Mesendoderm (in vitro differentiated cells): Measurements from ENCODE around the gene CLEC19A.

Experiments used
- DNase-seq: peaks from one replicate; pipeline ENCODE4 v3.0.0; 2013
- H2AK5ac ChIP-seq: 2 replicates; pipeline ENCODE4 v1.6.1; 2013; ENCODE audit warnings: low read length, inconsistent platforms
- H2BK120ac ChIP-seq: 2 replicates; pipeline ENCODE4 v1.6.1; 2013; ENCODE audit warnings: low read depth, mild to moderate bottlenecking, low read length, moderate library complexity, mixed read lengths
- H2BK15ac ChIP-seq: replicated peaks from 2 replicates; pipeline ENCODE4 v1.6.1; 2013; ENCODE audit warnings: low read depth, mild to moderate bottlenecking, moderate library complexity
- H2BK5ac ChIP-seq: 2 replicates; pipeline ENCODE4 v1.6.1; 2013; ENCODE audit warnings: low read length, inconsistent platforms
- H3K18ac ChIP-seq: 2 replicates; pipeline ENCODE4 v1.6.1; 2013; ENCODE audit warnings: mild to moderate bottlenecking, low read length, mixed read lengths
- H3K23ac ChIP-seq: one replicate; pipeline ENCODE4 v1.6.1; 2013; ENCODE audit warnings: low read length
- H3K27ac ChIP-seq: 2 replicates; pipeline ENCODE4 v1.5.1; 2013; ENCODE audit warnings: low read depth, mild to moderate bottlenecking, inconsistent platforms, low read length, moderate library complexity
- H3K27me3 ChIP-seq: 2 replicates; pipeline ENCODE4 v1.6.1; 2013; ENCODE audit warnings: low read length, control low read depth, mild to moderate bottlenecking, inconsistent platforms; ENCODE audit not compliant: insufficient read depth, poor library complexity
- H3K36me3 ChIP-seq: 2 replicates; pipeline ENCODE4 v1.6.1; 2013; ENCODE audit warnings: low read length, inconsistent platforms; ENCODE audit not compliant: control insufficient read depth, insufficient read depth
- H3K4ac ChIP-seq: one replicate; pipeline ENCODE4 v1.6.1; 2013; ENCODE audit warnings: low read depth, mild to moderate bottlenecking, low read length, moderate library complexity
- H3K4me1 ChIP-seq: 2 replicates; pipeline ENCODE4 v1.6.1; 2013; ENCODE audit warnings: low read depth, low read length, inconsistent platforms; ENCODE audit not compliant: control insufficient read depth
- H3K4me2 ChIP-seq: 2 replicates; pipeline ENCODE4 v1.6.1; 2013; ENCODE audit warnings: low read length
- H3K4me3 ChIP-seq: 2 replicates; pipeline ENCODE4 v1.5.1; 2013; ENCODE audit warnings: mild to moderate bottlenecking, low read length
- H3K56ac ChIP-seq: one replicate; pipeline ENCODE4 v1.6.1; 2013; ENCODE audit warnings: low read length
- H3K79me1 ChIP-seq: 2 replicates; pipeline ENCODE4 v1.6.1; 2013; ENCODE audit warnings: low read length, inconsistent platforms
- H3K79me2 ChIP-seq: 2 replicates; pipeline ENCODE4 v1.6.1; 2013; ENCODE audit warnings: mild to moderate bottlenecking, low read length; ENCODE audit not compliant: control insufficient read depth, insufficient read depth
- H3K9ac ChIP-seq: 2 replicates; pipeline ENCODE4 v1.6.1; 2013; ENCODE audit warnings: low read length, inconsistent platforms
- H4K5ac ChIP-seq: one replicate; pipeline ENCODE4 v1.6.1; 2013; ENCODE audit warnings: low read length
- H4K8ac ChIP-seq: one replicate; pipeline ENCODE4 v1.6.1; 2013; ENCODE audit warnings: low read depth, mild to moderate bottlenecking, control low read depth, low read length, moderate library complexity
- WGBS: extraction: QIAGEN DNeasy Blood & Tissue Kit; methylation state at CpG from one replicate; pipeline ENCODE4 v1.1.7; 2013; ENCODE audit warnings: low lambda C conversion rate, missing lambda C conversion rate; ENCODE audit not compliant: insufficient coverage; ENCODE audit errors: extremely low coverage; 5-methylcytosine and 5-hydroxymethylcytosine counted together

Gene CLEC19A

GRCh38 chr16:19292186-19292585, 6.7 kb downstream of the CLEC19A start:
- no peak overlapping the region for H3K4me3 ChIP-seq
- no peak overlapping the region for H2BK120ac ChIP-seq
- H3K27ac ChIP-seq, result peak overlapping the region; percentile 1
- peak; percentile 31 for DNase-seq
- no peak overlapping the region for H3K18ac ChIP-seq
- no peaks in the 10 kb centered on the region for H3K27me3 ChIP-seq
- H2AK5ac ChIP-seq, result no peak overlapping the region
- H3K79me1 ChIP-seq, result no peaks in the 10 kb centered on the region
- no peak overlapping the region for H3K9ac ChIP-seq
- no peak overlapping the region for H3K4me2 ChIP-seq
- no peak overlapping the region for H3K56ac ChIP-seq
- H3K23ac ChIP-seq, result no peak overlapping the region
- no peaks in the 10 kb centered on the region for H3K79me2 ChIP-seq
- no CpG with 5 or more reads among the region's 5 CpGs for WGBS
- peaks cover 9% of the 10 kb centered on the region for H3K4me1 ChIP-seq
- H4K5ac ChIP-seq, result no peak overlapping the region
- H3K4ac ChIP-seq, result no peak overlapping the region
- H3K36me3 ChIP-seq, result no peaks in the 10 kb centered on the region
- no peak overlapping the region for H4K8ac ChIP-seq
- H2BK5ac ChIP-seq, result no peak overlapping the region
- H2BK15ac ChIP-seq, result no peak overlapping the region

- Histone ChIP-seq H3K23ac (no peak overlapping the region), H3K9ac (no peak overlapping the region), H3K27ac (no peak overlapping the region), H3K56ac (no peak overlapping the region), H2BK120ac (no peak overlapping the region), H4K8ac (no peak overlapping the region), H3K36me3 (no peaks in the 10 kb centered on the region), H2AK5ac (no peak overlapping the region), H4K5ac (no peak overlapping the region), H3K4me3 (no peak overlapping the region), H3K79me2 (no peaks in the 10 kb centered on the region), H3K27me3 (no peaks in the 10 kb centered on the region), H3K4ac (no peak overlapping the region), H3K4me2 (no peak overlapping the region), H2BK15ac (no peak overlapping the region), H3K18ac (no peak overlapping the region), H3K4me1 (peaks cover 4% of the 10 kb centered on the region), H2BK5ac (no peak overlapping the region), H3K79me1 (no peaks in the 10 kb centered on the region)
- no peak for DNase-seq
- WGBS, result no CpG with 5 or more reads among the region's 5 CpGs
Observed at GRCh38 chr16:19294156-19294649, 8.7 kb downstream of the CLEC19A start.

- Histone ChIP-seq H3K4ac (no peak overlapping the region), H3K9ac (no peak overlapping the region), H4K5ac (no peak overlapping the region), H2AK5ac (no peak overlapping the region), H3K56ac (no peak overlapping the region), H4K8ac (no peak overlapping the region), H2BK120ac (no peak overlapping the region), H3K4me3 (no peak overlapping the region), H3K36me3 (no peaks in the 10 kb centered on the region), H3K23ac (no peak overlapping the region), H3K4me2 (no peak overlapping the region), H3K27ac (no peak overlapping the region), H3K27me3 (no peaks in the 10 kb centered on the region), H3K79me2 (no peaks in the 10 kb centered on the region), H2BK15ac (no peak overlapping the region), H2BK5ac (no peak overlapping the region), H3K79me1 (no peaks in the 10 kb centered on the region), H3K18ac (no peak overlapping the region), H3K4me1 (peaks cover 4% of the 10 kb centered on the region)
- DNase-seq, result no peak
- no CpG with 5 or more reads among the region's 2 CpGs for WGBS
Observed at GRCh38 chr16:19295393-19295792, 9.9 kb downstream of the CLEC19A start.

GRCh38 chr16:19297454-19297853, 11.9 kb downstream of the CLEC19A start:
- no peak overlapping the region for H3K4ac ChIP-seq
- no peak overlapping the region for H3K18ac ChIP-seq
- H3K56ac ChIP-seq, result no peak overlapping the region
- H4K8ac ChIP-seq, result no peak overlapping the region
- no peak overlapping the region for H4K5ac ChIP-seq
- H3K23ac ChIP-seq, result no peak overlapping the region
- H3K4me1 ChIP-seq, result no peaks in the 10 kb centered on the region
- no peaks in the 10 kb centered on the region for H3K36me3 ChIP-seq
- H3K79me2 ChIP-seq, result no peaks in the 10 kb centered on the region
- H3K27me3 ChIP-seq, result no peaks in the 10 kb centered on the region
- no peak overlapping the region for H3K27ac ChIP-seq
- no peak overlapping the region for H2BK15ac ChIP-seq
- no peak overlapping the region for H2BK120ac ChIP-seq
- H2BK5ac ChIP-seq, result no peak overlapping the region
- no CpG with 5 or more reads among the region's 1 CpG for WGBS
- H3K4me3 ChIP-seq, result no peak overlapping the region
- H3K79me1 ChIP-seq, result no peaks in the 10 kb centered on the region
- H3K4me2 ChIP-seq, result no peak overlapping the region
- H3K9ac ChIP-seq, result no peak overlapping the region
- no peak overlapping the region for H2AK5ac ChIP-seq
- DNase-seq, result no peak

GRCh38 chr16:19299565-19299964, 14.0 kb downstream of the CLEC19A start:
- no CpG with 5 or more reads among the region's 2 CpGs for WGBS
- Histone ChIP-seq H2AK5ac (no peak overlapping the region), H3K4ac (no peak overlapping the region), H4K5ac (no peak overlapping the region), H3K79me1 (no peaks in the 10 kb centered on the region), H3K79me2 (no peaks in the 10 kb centered on the region), H2BK120ac (no peak overlapping the region), H3K18ac (no peak overlapping the region), H3K4me1 (no peaks in the 10 kb centered on the region), H3K23ac (no peak overlapping the region), H3K27ac (no peak overlapping the region), H3K4me3 (no peak overlapping the region), H3K36me3 (no peaks in the 10 kb centered on the region), H3K4me2 (no peak overlapping the region), H3K9ac (no peak overlapping the region), H3K56ac (no peak overlapping the region), H2BK15ac (no peak overlapping the region), H2BK5ac (no peak overlapping the region), H3K27me3 (no peaks in the 10 kb centered on the region), H4K8ac (no peak overlapping the region)
- DNase-seq, result peak; percentile 79

GRCh38 chr16:19301931-19302330, 16.4 kb downstream of the CLEC19A start:
- Histone ChIP-seq H3K9ac (no peak overlapping the region), H3K27me3 (no peaks in the 10 kb centered on the region), H3K4ac (no peak overlapping the region), H3K36me3 (no peaks in the 10 kb centered on the region), H2BK15ac (no peak overlapping the region), H3K23ac (no peak overlapping the region), H3K4me1 (peaks cover 2% of the 10 kb centered on the region), H3K27ac (no peak overlapping the region), H4K8ac (no peak overlapping the region), H3K18ac (no peak overlapping the region), H3K56ac (no peak overlapping the region), H3K79me1 (no peaks in the 10 kb centered on the region), H3K4me3 (no peak overlapping the region), H4K5ac (no peak overlapping the region), H2AK5ac (no peak overlapping the region), H2BK5ac (no peak overlapping the region), H2BK120ac (no peak overlapping the region), H3K4me2 (no peak overlapping the region), H3K79me2 (no peaks in the 10 kb centered on the region)
- DNase-seq, result no peak
- no CpG with 5 or more reads among the region's 1 CpG for WGBS
